SK-N-SH (cell line): ENCODE results near the gene LCE1E. TPM values are rescaled to one million over a fixed set of nuclear protein-coding genes. Genes with fewer than 3 reads are reported as not detected.

Experiments used
- CTCF ChIA-PET: fragments of 300-600, 350-600 bp; formaldehyde crosslinking; extraction: SDS; loops from one replicate; lab custom pipeline; 2021; lab: Yijun Ruan, JAX
- POLR2A ChIA-PET: fragments of 350-600 bp; sonication (Branson Sonifier 250); formaldehyde crosslinking; extraction: SDS; loops from one replicate; lab custom pipeline; 2020; ENCODE audit warnings: antibody characterized with exemption, inconsistent platforms; lab: Yijun Ruan, JAX
- DNase-seq: peaks from one replicate; pipeline ENCODE4 v3.0.0; 2012
- H2AFZ ChIP-seq: fragments of 200-600 bp; sonication (generic); 2 replicates; pipeline ENCODE4 v1.8.1; 2016; ENCODE audit warnings: antibody characterized with exemption, mild to moderate bottlenecking, low read depth
- H3F3A ChIP-seq: fragments of 200-600 bp; sonication (generic); replicated peaks from 2 replicates; pipeline ENCODE3; 2016; ENCODE audit warnings: antibody characterized with exemption, mild to moderate bottlenecking; ENCODE audit not compliant: insufficient read depth
- H3K27ac ChIP-seq, 2 experiments: fragments of 200-500 bp in 1 of 2; fragments of 200-600 bp in 1 of 2; sonication (Bioruptor generic) in 1 of 2; sonication (generic), shearing (Covaris generic) in 1 of 2; 2 replicates each; pipeline versions ENCODE4 v1.5.1 to v1.6.1; 2014 to 2016; ENCODE audit warnings: low read depth in 2 of 2, inconsistent platforms in 1 of 2, low read length in 1 of 2, mild to moderate bottlenecking in 1 of 2, mixed read lengths in 1 of 2
- H3K27me3 ChIP-seq: fragments of 200-600 bp; sonication (generic), shearing (Covaris generic); 2 replicates; pipeline ENCODE4 v1.6.1; 2016; ENCODE audit warnings: mixed run types; ENCODE audit not compliant: insufficient read depth
- H3K36me3 ChIP-seq, 2 experiments: fragments of 200-500 bp in 1 of 2; fragments of 200-600 bp in 1 of 2; sonication (Bioruptor generic) in 1 of 2; sonication (generic) in 1 of 2; replicated peaks in 1 of 2; 2 replicates each; pipeline versions ENCODE3 to v1.5.1; 2014 to 2016; ENCODE audit warnings: low read length in 1 of 2, mild to moderate bottlenecking in 1 of 2; ENCODE audit not compliant: insufficient read depth in 2 of 2, control insufficient read depth in 1 of 2
- H3K4me1 ChIP-seq, 2 experiments: fragments of 200-500 bp in 1 of 2; fragments of 200-600 bp in 1 of 2; sonication (Bioruptor generic) in 1 of 2; sonication (generic), shearing (Covaris generic) in 1 of 2; 2 replicates each; pipeline versions ENCODE4 v1.5.1 to v1.6.1; 2014 to 2016; ENCODE audit warnings: low read depth in 1 of 2, low read length in 1 of 2, mixed run types in 1 of 2; ENCODE audit not compliant: insufficient read depth in 2 of 2, control insufficient read depth in 1 of 2
- H3K4me2 ChIP-seq: fragments of 200-600 bp; sonication (generic), shearing (Covaris generic); 2 replicates; pipeline ENCODE4 v1.6.1; 2017; ENCODE audit warnings: mixed run types
- H3K4me3 ChIP-seq, 2 experiments: fragments of 200-500 bp in 1 of 2; fragments of 200-600 bp in 1 of 2; sonication (Bioruptor generic) in 1 of 2; sonication (generic), shearing (Covaris generic) in 1 of 2; 2 replicates each; pipeline versions ENCODE4 v1.5.1 to v1.8.1; 2014 to 2016; ENCODE audit warnings: low read depth in 2 of 2, inconsistent platforms in 1 of 2, low read length in 1 of 2, mild to moderate bottlenecking in 1 of 2, mixed read lengths in 1 of 2, moderate library complexity in 1 of 2
- H3K79me2 ChIP-seq: fragments of 200-600 bp; sonication (generic); 2 replicates; pipeline ENCODE4 v1.8.1; 2017; ENCODE audit warnings: mild to moderate bottlenecking; ENCODE audit not compliant: insufficient read depth
- H3K9ac ChIP-seq: fragments of 200-600 bp; sonication (generic); 2 replicates; pipeline ENCODE4 v1.6.1; 2017; ENCODE audit warnings: mixed run types
- H3K9me2 ChIP-seq: fragments of 200-600 bp; sonication (generic); 2 replicates; pipeline ENCODE4 v1.6.1; 2017; ENCODE audit warnings: mixed run types
- H3K9me3 ChIP-seq: fragments of 200-600 bp; sonication (generic); 2 replicates; pipeline ENCODE4 v1.6.1; 2017; ENCODE audit warnings: mixed run types, mild to moderate bottlenecking, moderate library complexity
- H4K20me1 ChIP-seq: fragments of 200-600 bp; sonication (generic); 2 replicates; pipeline ENCODE4 v1.6.1; 2017; ENCODE audit warnings: mild to moderate bottlenecking, mixed run types; ENCODE audit not compliant: insufficient read depth
- EP300 ChIP-seq, 2 experiments: IDR thresholded peaks; 2 replicates each; pipeline versions ENCODE4 v1.4.0 to v1.6.1; 2012; ENCODE audit warnings: borderline replicate concordance in 1 of 2, low read depth in 1 of 2, low read length in 1 of 2
- EZH2phosphoT487 ChIP-seq: fragments of 200-600 bp; sonication (generic); IDR thresholded peaks from 2 replicates; pipeline ENCODE4 v1.6.1; 2017; ENCODE audit warnings: low read depth, mixed run types, mild to moderate bottlenecking, antibody characterized with exemption, moderate library complexity, borderline replicate concordance
- FOXM1 ChIP-seq: IDR thresholded peaks from 2 replicates; pipeline ENCODE4 v1.4.0; 2012; ENCODE audit warnings: low read depth, mild to moderate bottlenecking
- MEF2A ChIP-seq: IDR thresholded peaks from 2 replicates; pipeline ENCODE4 v1.4.0; 2012; ENCODE audit warnings: low read depth, borderline replicate concordance
- NFIC ChIP-seq: IDR thresholded peaks from 2 replicates; pipeline ENCODE4 v1.4.0; 2012; ENCODE audit warnings: borderline replicate concordance
- NRF1 ChIP-seq: IDR thresholded peaks from 2 replicates; pipeline ENCODE4 v1.6.1; 2012; ENCODE audit warnings: low read depth, mild to moderate bottlenecking, low read length
- RCOR1 ChIP-seq: fragments of 150-350 bp; IDR thresholded peaks from 2 replicates; pipeline ENCODE4 v1.6.1; 2017; ENCODE audit warnings: antibody characterized with exemption, low read length
- RFX5 ChIP-seq: IDR thresholded peaks from 2 replicates; pipeline ENCODE4 v1.6.1; 2012; ENCODE audit warnings: mild to moderate bottlenecking, improper control_type of control experiment, low read length
- SIN3A ChIP-seq: IDR thresholded peaks from 2 replicates; pipeline ENCODE4 v1.6.1; 2012; ENCODE audit warnings: low read depth, mild to moderate bottlenecking, low read length, moderate library complexity, borderline replicate concordance
- SMC3 ChIP-seq: IDR thresholded peaks from 2 replicates; pipeline ENCODE4 v1.6.1; 2012; ENCODE audit warnings: low read depth, low read length, improper control_type of control experiment
- TCF12 ChIP-seq: IDR thresholded peaks from 2 replicates; pipeline ENCODE4 v1.4.0; 2012
- YY1 ChIP-seq: IDR thresholded peaks from 2 replicates; pipeline ENCODE4 v1.4.0; 2012; ENCODE audit warnings: low read depth, mild to moderate bottlenecking
- WGBS: methylation state at CpG from one replicate; pipeline ENCODE4 v1.1.6; 2017; ENCODE audit warnings: low lambda C conversion rate; 5-methylcytosine and 5-hydroxymethylcytosine counted together
- polyA plus RNA-seq, 3 experiments: library from polyadenylated mRNA; depleted of rRNA; stranded (reverse); fragments of >200 nt; gene quantifications; 2 replicates each; pipeline ENCODE4 v1.2.3, GENCODE V29; 2012
- TF ChIP-seq, protein P1 (sequence below): IDR thresholded peaks from 2 replicates; pipeline ENCODE4 v1.4.0; 2012; ENCODE audit warnings: low read depth
- TF ChIP-seq, protein P2 (sequence below): IDR thresholded peaks from 2 replicates; pipeline ENCODE4 v1.4.0; 2012; ENCODE audit warnings: low read depth, borderline replicate concordance
- TF ChIP-seq, protein P3 (sequence below): fragments of 150-350 bp; IDR thresholded peaks from 2 replicates; pipeline ENCODE4 v1.6.1; 2017; ENCODE audit warnings: antibody characterized with exemption, low read length, low read depth, borderline replicate concordance
- TF ChIP-seq, protein P4 (sequence below): fragments of 200-600 bp; sonication (generic); IDR thresholded peaks from 2 replicates; pipeline ENCODE4 v1.6.1; 2017; ENCODE audit warnings: antibody characterized with exemption, mild to moderate bottlenecking, moderate library complexity

LCE1E gene
- polyA plus RNA-seq, 1 of the 3 experiments (the other 2 are of a cell fraction), result not detected

DNA sequence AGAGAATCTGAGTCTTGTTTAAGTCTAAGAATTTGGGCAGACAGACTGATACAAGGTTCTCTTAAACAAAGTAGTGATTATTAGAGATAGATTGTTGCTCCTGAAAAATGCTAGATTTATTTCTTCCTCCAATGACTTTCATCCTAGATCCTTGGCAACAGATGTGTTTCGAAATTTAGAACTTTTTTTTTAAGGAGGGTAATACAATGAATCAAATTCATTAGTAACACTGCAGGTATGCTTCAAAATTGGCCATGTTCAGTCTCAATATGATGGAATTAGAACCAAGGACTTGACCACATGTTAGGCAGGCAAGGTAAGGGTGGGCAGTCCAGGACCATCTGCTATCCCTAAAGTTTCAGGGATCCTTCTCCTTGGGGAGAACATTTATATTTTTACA, 15.6 kb upstream of the LCE1E start:
- Histone ChIP-seq H3K9me2 (no peaks in the 10 kb centered on the region), H3K27ac (no peak overlapping the region), H4K20me1 (no peaks in the 10 kb centered on the region), H3K27me3 (no peaks in the 10 kb centered on the region)
- no peak for DNase-seq
- TF ChIP-seq, protein P1, sequence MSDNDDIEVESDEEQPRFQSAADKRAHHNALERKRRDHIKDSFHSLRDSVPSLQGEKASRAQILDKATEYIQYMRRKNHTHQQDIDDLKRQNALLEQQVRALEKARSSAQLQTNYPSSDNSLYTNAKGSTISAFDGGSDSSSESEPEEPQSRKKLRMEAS, result no peak
- TF ChIP-seq, protein P2, sequence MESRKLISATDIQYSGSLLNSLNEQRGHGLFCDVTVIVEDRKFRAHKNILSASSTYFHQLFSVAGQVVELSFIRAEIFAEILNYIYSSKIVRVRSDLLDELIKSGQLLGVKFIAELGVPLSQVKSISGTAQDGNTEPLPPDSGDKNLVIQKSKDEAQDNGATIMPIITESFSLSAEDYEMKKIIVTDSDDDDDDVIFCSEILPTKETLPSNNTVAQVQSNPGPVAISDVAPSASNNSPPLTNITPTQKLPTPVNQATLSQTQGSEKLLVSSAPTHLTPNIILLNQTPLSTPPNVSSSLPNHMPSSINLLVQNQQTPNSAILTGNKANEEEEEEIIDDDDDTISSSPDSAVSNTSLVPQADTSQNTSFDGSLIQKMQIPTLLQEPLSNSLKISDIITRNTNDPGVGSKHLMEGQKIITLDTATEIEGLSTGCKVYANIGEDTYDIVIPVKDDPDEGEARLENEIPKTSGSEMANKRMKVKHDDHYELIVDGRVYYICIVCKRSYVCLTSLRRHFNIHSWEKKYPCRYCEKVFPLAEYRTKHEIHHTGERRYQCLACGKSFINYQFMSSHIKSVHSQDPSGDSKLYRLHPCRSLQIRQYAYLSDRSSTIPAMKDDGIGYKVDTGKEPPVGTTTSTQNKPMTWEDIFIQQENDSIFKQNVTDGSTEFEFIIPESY, result no peak
- TF ChIP-seq RCOR1 (no peak), EP300 (IDR thresholded peaks at IDR 0.05; ENCODE audit: borderline replicate concordance in 1 of 2, low read depth in 1 of 2, low read length in 1 of 2) (no peak)
- TF ChIP-seq, protein P3, sequence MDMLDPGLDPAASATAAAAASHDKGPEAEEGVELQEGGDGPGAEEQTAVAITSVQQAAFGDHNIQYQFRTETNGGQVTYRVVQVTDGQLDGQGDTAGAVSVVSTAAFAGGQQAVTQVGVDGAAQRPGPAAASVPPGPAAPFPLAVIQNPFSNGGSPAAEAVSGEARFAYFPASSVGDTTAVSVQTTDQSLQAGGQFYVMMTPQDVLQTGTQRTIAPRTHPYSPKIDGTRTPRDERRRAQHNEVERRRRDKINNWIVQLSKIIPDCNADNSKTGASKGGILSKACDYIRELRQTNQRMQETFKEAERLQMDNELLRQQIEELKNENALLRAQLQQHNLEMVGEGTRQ, result no peak
- TF ChIP-seq, all 33 proteins: peak for 0
- 0% methylated on average over 1 of the region's 1 CpG for WGBS
- ChIA-PET POLR2A (no interaction called here), CTCF (no interaction called here)
- Histone ChIP-seq H3K9ac (no peak overlapping the region), H3K36me3 (no peaks in the 10 kb centered on the region), H3F3A (no peaks in the 10 kb centered on the region), H3K79me2 (no peaks in the 10 kb centered on the region), H2AFZ (no peak overlapping the region), H3K9me3 (no peaks in the 10 kb centered on the region), H3K4me3 (no peak overlapping the region), H3K4me1 (no peaks in the 10 kb centered on the region), H3K4me2 (no peak overlapping the region)

DNA sequence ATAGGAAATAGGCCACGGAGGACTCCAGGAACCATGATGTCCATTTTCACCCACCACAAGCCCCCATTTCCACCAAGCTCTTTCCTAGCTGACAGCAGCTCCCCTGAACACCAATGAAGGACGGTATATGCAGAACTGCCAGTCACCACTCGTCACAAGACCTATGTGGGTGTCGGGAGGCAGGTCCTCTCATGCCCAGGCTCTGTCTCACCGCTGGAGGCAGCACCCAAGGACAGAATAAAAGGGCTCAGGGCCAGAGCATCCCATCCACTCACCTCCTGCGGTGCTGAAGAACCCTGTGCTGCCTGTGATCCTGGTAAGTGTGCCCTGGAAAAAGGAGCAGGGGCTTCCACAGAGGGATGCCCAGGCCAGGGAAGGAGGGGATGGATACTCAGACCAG, 11.2 kb upstream of the LCE1E start, which contains the start of gene LCE1F:
TSS of gene LCE1F (plus strand) at position 266 of the 400 bp plus-strand sequence. CDS start 1,232 bp downstream, outside the sequence.
- Histone ChIP-seq H3K9me3 (no peaks in the 10 kb centered on the region), H2AFZ (no peak within 1 kb of the TSS), H3K4me1 (no peaks in the 10 kb centered on the region), H3K9ac (no peak within 1 kb of the TSS), H3K36me3 (no peaks in the 10 kb centered on the region), H3K4me2 (no peak within 1 kb of the TSS), H3F3A (no peaks in the 10 kb centered on the region), H3K4me3 (no peak within 1 kb of the TSS), H3K27me3 (peaks cover 8% of the 10 kb centered on the region; the same call in 1 of the 2 replicates), H3K27ac (no peak within 1 kb of the TSS), H3K9me2 (no peaks in the 10 kb centered on the region), H4K20me1 (no peaks in the 10 kb centered on the region), H3K79me2 (no peaks in the 10 kb centered on the region)
- WGBS, result under 1% methylated on average over 6 of the region's 6 CpGs
- ChIA-PET CTCF (no interaction called here), POLR2A (no interaction called here)
- TF ChIP-seq TCF12 (no peak), RFX5 (no peak), SMC3 (no peak), NFIC (no peak), YY1 (no peak), NRF1 (no peak), FOXM1 (no peak), SIN3A (no peak), MEF2A (no peak), EP300 (IDR thresholded peaks at IDR 0.05; ENCODE audit: borderline replicate concordance in 1 of 2, low read depth in 1 of 2, low read length in 1 of 2) (no peak), EZH2phosphoT487 (no peak)
- TF ChIP-seq, protein P4, sequence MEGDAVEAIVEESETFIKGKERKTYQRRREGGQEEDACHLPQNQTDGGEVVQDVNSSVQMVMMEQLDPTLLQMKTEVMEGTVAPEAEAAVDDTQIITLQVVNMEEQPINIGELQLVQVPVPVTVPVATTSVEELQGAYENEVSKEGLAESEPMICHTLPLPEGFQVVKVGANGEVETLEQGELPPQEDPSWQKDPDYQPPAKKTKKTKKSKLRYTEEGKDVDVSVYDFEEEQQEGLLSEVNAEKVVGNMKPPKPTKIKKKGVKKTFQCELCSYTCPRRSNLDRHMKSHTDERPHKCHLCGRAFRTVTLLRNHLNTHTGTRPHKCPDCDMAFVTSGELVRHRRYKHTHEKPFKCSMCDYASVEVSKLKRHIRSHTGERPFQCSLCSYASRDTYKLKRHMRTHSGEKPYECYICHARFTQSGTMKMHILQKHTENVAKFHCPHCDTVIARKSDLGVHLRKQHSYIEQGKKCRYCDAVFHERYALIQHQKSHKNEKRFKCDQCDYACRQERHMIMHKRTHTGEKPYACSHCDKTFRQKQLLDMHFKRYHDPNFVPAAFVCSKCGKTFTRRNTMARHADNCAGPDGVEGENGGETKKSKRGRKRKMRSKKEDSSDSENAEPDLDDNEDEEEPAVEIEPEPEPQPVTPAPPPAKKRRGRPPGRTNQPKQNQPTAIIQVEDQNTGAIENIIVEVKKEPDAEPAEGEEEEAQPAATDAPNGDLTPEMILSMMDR, result no peak
- no peak for DNase-seq
